Loucy (cell line): ENCODE results near the gene CRTAC1.

ENCODE experiments used
- H2AFZ ChIP-seq: fragments of 200-600 bp; sonication (generic); 2 replicates; pipeline ENCODE4 v1.6.0; 2016; ENCODE audit warnings: antibody characterized with exemption, mild to moderate bottlenecking, low read length, moderate library complexity
- H3F3A ChIP-seq: fragments of 200-600 bp; 2 replicates; pipeline ENCODE4 v1.6.0; 2016; ENCODE audit warnings: antibody characterized with exemption, low read depth, mild to moderate bottlenecking
- H3K27me3 ChIP-seq: fragments of 200-600 bp; sonication (generic); 2 replicates; pipeline ENCODE4 v1.6.1; 2014; ENCODE audit warnings: low read length, mild to moderate bottlenecking; ENCODE audit not compliant: insufficient read depth, poor library complexity, severe bottlenecking
- H3K36me3 ChIP-seq: fragments of 200-600 bp; sonication (generic); 2 replicates; pipeline ENCODE4 v1.6.1; 2016; ENCODE audit warnings: low read length; ENCODE audit not compliant: insufficient read depth
- H3K4me1 ChIP-seq: fragments of 200-600 bp; sonication (generic); 2 replicates; pipeline ENCODE4 v1.5.1; 2014; ENCODE audit warnings: low read length, mild to moderate bottlenecking; ENCODE audit not compliant: insufficient read depth, poor library complexity, severe bottlenecking
- H3K4me2 ChIP-seq: fragments of 200-600 bp; sonication (generic); 2 replicates; pipeline ENCODE4 v1.6.0; 2014; ENCODE audit warnings: antibody characterized with exemption, low read length, low read depth, mild to moderate bottlenecking; ENCODE audit not compliant: poor library complexity, severe bottlenecking
- H3K4me3 ChIP-seq: fragments of 200-600 bp; sonication (generic); 2 replicates; pipeline ENCODE4 v1.5.1; 2014; ENCODE audit warnings: low read length, mild to moderate bottlenecking, mixed read lengths; ENCODE audit not compliant: poor library complexity, severe bottlenecking
- H3K79me2 ChIP-seq: fragments of 200-600 bp; sonication (generic); 2 replicates; pipeline ENCODE4 v1.6.1; 2014; ENCODE audit warnings: low read length; ENCODE audit not compliant: insufficient read depth
- H3K9ac ChIP-seq: fragments of 200-600 bp; sonication (generic); 2 replicates; pipeline ENCODE4 v1.6.0; 2014; ENCODE audit warnings: mild to moderate bottlenecking, low read depth, low read length, moderate library complexity; ENCODE audit not compliant: poor library complexity, severe bottlenecking
- H3K9me2 ChIP-seq: fragments of 200-600 bp; sonication (generic); replicated peaks from 2 replicates; pipeline ENCODE4 v1.6.1; 2016; ENCODE audit warnings: low read depth, low read length, mixed read lengths
- H3K9me3 ChIP-seq: fragments of 200-600 bp; sonication (generic); 2 replicates; pipeline ENCODE4 v1.6.1; 2014; ENCODE audit warnings: mild to moderate bottlenecking, antibody characterized with exemption, low read length, low read depth; ENCODE audit not compliant: insufficient read depth
- H4K20me1 ChIP-seq: fragments of 200-600 bp; sonication (generic); 2 replicates; pipeline ENCODE4 v1.6.0; 2014; ENCODE audit warnings: antibody characterized with exemption, low read length, mild to moderate bottlenecking; ENCODE audit not compliant: insufficient read depth, poor library complexity, severe bottlenecking
- CTCF ChIP-seq: fragments of 200-600 bp; sonication (generic); conservative IDR thresholded peaks from 2 replicates; pipeline ENCODE4 v1.5.1; 2014; ENCODE audit warnings: mild to moderate bottlenecking, antibody characterized with exemption, low read length
- EZH2phosphoT487 ChIP-seq: fragments of 200-600 bp; IDR thresholded peaks from 2 replicates; pipeline ENCODE4 v1.6.1; 2018; ENCODE audit warnings: antibody characterized with exemption, mild to moderate bottlenecking, moderate library complexity, borderline replicate concordance

CRTAC1 gene

GRCh38 chr10:97852840-97853405 is 177.5 kb downstream of the CRTAC1 start:
- Histone ChIP-seq H3K9ac (no peak overlapping the region), H3K4me3 (no peak overlapping the region), H3K79me2 (no peaks in the 10 kb centered on the region), H3K4me2 (no peak overlapping the region), H3K27me3 (no peaks in the 10 kb centered on the region), H3F3A (no peaks in the 10 kb centered on the region), H4K20me1 (no peaks in the 10 kb centered on the region), H3K9me3 (no peaks in the 10 kb centered on the region), H3K36me3 (no peaks in the 10 kb centered on the region), H2AFZ (no peak overlapping the region), H3K4me1 (peaks cover 5% of the 10 kb centered on the region), H3K9me2 (no peaks in the 10 kb centered on the region)
- TF ChIP-seq EZH2phosphoT487 = no peak
- no peak for TF ChIP-seq CTCF

GRCh38 chr10:97852277-97852676 is 178.1 kb downstream of the CRTAC1 start:
- Histone ChIP-seq H3K4me3 (no peak overlapping the region), H3K4me1 (peaks cover 5% of the 10 kb centered on the region), H3F3A (no peaks in the 10 kb centered on the region), H3K79me2 (no peaks in the 10 kb centered on the region), H3K9ac (no peak overlapping the region), H4K20me1 (no peaks in the 10 kb centered on the region), H3K27me3 (no peaks in the 10 kb centered on the region), H3K9me2 (no peaks in the 10 kb centered on the region), H3K4me2 (no peak overlapping the region), H2AFZ (no peak overlapping the region), H3K36me3 (no peaks in the 10 kb centered on the region), H3K9me3 (no peaks in the 10 kb centered on the region)
- TF ChIP-seq CTCF (no peak), EZH2phosphoT487 (no peak)

- Histone ChIP-seq H3K4me3 (no peak overlapping the region), H3K36me3 (no peaks in the 10 kb centered on the region), H3K4me2 (no peak overlapping the region), H4K20me1 (no peaks in the 10 kb centered on the region), H3K9ac (no peak overlapping the region), H3K27me3 (no peaks in the 10 kb centered on the region), H3K9me2 (no peaks in the 10 kb centered on the region), H3F3A (no peaks in the 10 kb centered on the region), H3K79me2 (no peaks in the 10 kb centered on the region), H2AFZ (no peak overlapping the region), H3K9me3 (no peaks in the 10 kb centered on the region), H3K4me1 (peaks cover 5% of the 10 kb centered on the region)
- TF ChIP-seq EZH2phosphoT487 (no peak), CTCF (no peak)
Observed at GRCh38 chr10:97851341-97852001, 178.9 kb downstream of the CRTAC1 start.
